Keratinocyte (primary cell): ENCODE results near the gene FOXI1. TPM values are rescaled to one million over a fixed set of nuclear protein-coding genes. Genes with fewer than 3 reads are reported as not detected.

Source experiments
- DNase-seq: peaks from one replicate; pipeline ENCODE4 v3.0.0-alpha.2; 2011; ENCODE audit warnings: low read depth, missing footprints, low spot score
- FAIRE-seq: peaks from 2 replicates; lab custom pipeline; 2011; peaks lifted over from hg19 to GRCh38; lab: Jason Lieb, UNC
- H2AFZ ChIP-seq: 2 replicates; pipeline ENCODE4 v1.6.0; 2012; ENCODE audit warnings: low read length, control low read depth, inconsistent platforms; ENCODE audit not compliant: control insufficient read depth
- H3K27ac ChIP-seq: 2 replicates; pipeline ENCODE4 v1.5.1; 2011; ENCODE audit warnings: low read length; ENCODE audit not compliant: control insufficient read depth, insufficient read depth
- H3K27me3 ChIP-seq: 3 replicates; pipeline ENCODE4 v1.6.0; 2011; ENCODE audit warnings: low read length; ENCODE audit not compliant: control insufficient read depth, insufficient read depth; ENCODE audit errors: extremely low read depth
- H3K36me3 ChIP-seq, 2 experiments: 2 replicates in 1 of 2; 3 replicates in 1 of 2; pipeline ENCODE4 v1.5.1; 2011; ENCODE audit warnings: low read length in 2 of 2, mild to moderate bottlenecking in 1 of 2; ENCODE audit not compliant: control insufficient read depth in 2 of 2, insufficient read depth in 2 of 2; ENCODE audit errors: extremely low read depth in 1 of 2
- H3K4me1 ChIP-seq: 3 replicates; pipeline ENCODE4 v1.5.1; 2011; ENCODE audit warnings: low read length; ENCODE audit not compliant: control insufficient read depth, insufficient read depth; ENCODE audit errors: extremely low read depth
- H3K4me2 ChIP-seq: 3 replicates; pipeline ENCODE4 v1.6.0; 2011; ENCODE audit warnings: low read depth, low read length; ENCODE audit not compliant: control insufficient read depth, insufficient read depth; ENCODE audit errors: extremely low read depth
- H3K4me3 ChIP-seq, 3 experiments: fragments of 200-600 bp in 1 of 3; sonication (generic) in 1 of 3; 2 replicates in 2 of 3; 3 replicates in 1 of 3; pipeline ENCODE4 v1.5.1; 2011 to 2016; ENCODE audit warnings: low read length in 3 of 3, mild to moderate bottlenecking in 3 of 3, control low read depth in 2 of 3, inconsistent platforms in 1 of 3, low read depth in 1 of 3, mixed read lengths in 1 of 3, mixed run types in 1 of 3, moderate library complexity in 1 of 3; ENCODE audit not compliant: control insufficient read depth in 2 of 3, insufficient read depth in 2 of 3; ENCODE audit errors: extremely low read depth in 1 of 3
- H3K79me2 ChIP-seq: 2 replicates; pipeline ENCODE4 v1.6.0; 2012; ENCODE audit warnings: low read length; ENCODE audit not compliant: control insufficient read depth, insufficient read depth
- H3K9ac ChIP-seq: 3 replicates; pipeline ENCODE4 v1.6.0; 2011; ENCODE audit warnings: low read length; ENCODE audit not compliant: control insufficient read depth, insufficient read depth; ENCODE audit errors: extremely low read depth
- H3K9me1 ChIP-seq: 3 replicates; pipeline ENCODE4 v1.6.0; 2011; ENCODE audit warnings: low read length; ENCODE audit not compliant: control insufficient read depth, insufficient read depth; ENCODE audit errors: extremely low read depth
- H3K9me3 ChIP-seq: 2 replicates; pipeline ENCODE4 v1.5.1; 2012; ENCODE audit warnings: low read depth, low read length; ENCODE audit not compliant: control insufficient read depth
- H4K20me1 ChIP-seq: 3 replicates; pipeline ENCODE4 v1.6.0; 2011; ENCODE audit warnings: low read length; ENCODE audit not compliant: control insufficient read depth, insufficient read depth; ENCODE audit errors: extremely low read depth
- CTCF ChIP-seq, 3 experiments: IDR thresholded peaks in 1 of 3; conservative IDR thresholded peaks in 1 of 3; optimal IDR thresholded peaks in 1 of 3; 2 replicates in 2 of 3; 3 replicates in 1 of 3; pipeline versions ENCODE3 to v1.5.1; 2011; ENCODE audit warnings: low read length in 3 of 3, mild to moderate bottlenecking in 3 of 3, moderate library complexity in 2 of 3, control low read depth in 1 of 3, inconsistent platforms in 1 of 3; ENCODE audit not compliant: insufficient read depth in 2 of 3; ENCODE audit errors: extremely low read depth in 1 of 3
- EZH2 ChIP-seq: IDR thresholded peaks from one replicate; pipeline ENCODE4 v1.6.1; 2012; ENCODE audit warnings: inconsistent platforms, mild to moderate bottlenecking, low read length, moderate library complexity
- dilution Hi-C: fragments of 300-500 bp; cut with MboI; formaldehyde crosslinking; loops from one replicate; pipeline ENCODE4 v1.7.0; 2020; ENCODE audit warnings: low sequenced_read_pairs; ENCODE audit not compliant: extremely low pct_ligation_motif_present
- polyA plus RNA-seq, 5 experiments: library from polyadenylated mRNA; depleted of rRNA in 3 of 5; stranded (reverse) in 3 of 5; stranded (forward) in 1 of 5; unstranded in 1 of 5; fragments of >200 nt; gene quantifications; 1 replicate in 1 of 5; 2 replicates in 3 of 5; 3 replicates in 1 of 5; pipeline versions ENCODE4 v1.2.1 to v1.2.3, GENCODE V29; 2011 to 2012; ENCODE audit warnings: missing spikeins in 2 of 5, low read depth in 1 of 5, low replicate concordance in 1 of 5

The FOXI1 gene
- polyA plus RNA-seq, 1 donor (not counting 4 experiments of a cell fraction or from before 2014, with no cell fraction given) = not detected

DNA sequence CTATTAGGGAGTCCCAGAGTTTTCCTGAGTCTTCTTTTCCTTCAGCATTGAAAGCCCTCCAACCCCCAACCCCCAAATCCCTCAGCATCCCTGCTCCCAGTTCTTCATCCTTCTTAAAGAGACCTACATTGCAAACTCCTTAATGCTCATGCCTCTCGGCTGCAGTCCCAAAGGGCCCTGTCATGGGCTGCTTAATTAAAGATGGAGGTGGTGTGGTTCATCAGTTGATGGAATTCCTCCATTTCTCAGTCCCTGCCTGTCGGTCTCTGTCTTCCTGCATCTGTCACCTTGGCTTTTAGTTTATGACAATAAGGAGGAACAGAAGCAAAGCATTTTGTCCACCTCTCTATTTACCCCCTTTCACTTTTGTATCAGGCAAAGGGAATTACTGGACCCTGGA, 2.0 kb downstream of the FOXI1 start:
- Histone ChIP-seq H3K79me2 (no peaks in the 10 kb centered on the region), H3K4me1 (no peaks in the 10 kb centered on the region), H3K9ac (no peak overlapping the region), H3K9me1 (no peaks in the 10 kb centered on the region), H3K9me3 (no peaks in the 10 kb centered on the region), H3K27ac (no peak overlapping the region), H3K36me3 (no peaks in the 10 kb centered on the region), H4K20me1 (no peaks in the 10 kb centered on the region), H3K4me2 (no peak overlapping the region), H2AFZ (no peak overlapping the region), H3K4me3 (no peak overlapping the region), H3K27me3 (no peaks in the 10 kb centered on the region)
- no peak for TF ChIP-seq CTCF (optimal IDR thresholded peaks at IDR 0.05 in 1 of 3, IDR thresholded peaks at IDR 0.05 in 1 of 3, conservative IDR thresholded peaks at IDR 0.05 in 1 of 3; ENCODE audit: extremely low read depth in 1 of 3, insufficient read depth in 2 of 3, low read length in 3 of 3)
- no peak for TF ChIP-seq EZH2
- dilution Hi-C loops = no loop called here
- DNase-seq = no peak
- no peak for FAIRE-seq

- H3K9ac ChIP-seq = no peak overlapping the region
- no peaks in the 10 kb centered on the region for H3K27me3 ChIP-seq
- H3K27ac ChIP-seq = no peak overlapping the region
- H3K4me2 ChIP-seq = no peak overlapping the region
- H3K79me2 ChIP-seq = no peaks in the 10 kb centered on the region
- no peak overlapping the region for H3K4me3 ChIP-seq
- no peak for TF ChIP-seq CTCF (optimal IDR thresholded peaks at IDR 0.05 in 1 of 3, IDR thresholded peaks at IDR 0.05 in 1 of 3, conservative IDR thresholded peaks at IDR 0.05 in 1 of 3; ENCODE audit: extremely low read depth in 1 of 3, insufficient read depth in 2 of 3, low read length in 3 of 3)
- no peak for TF ChIP-seq EZH2
- dilution Hi-C loops = no loop called here
- DNase-seq (no peak), FAIRE-seq (no peak)
- no peaks in the 10 kb centered on the region for H3K9me3 ChIP-seq
- no peaks in the 10 kb centered on the region for H4K20me1 ChIP-seq
- H3K36me3 ChIP-seq = no peaks in the 10 kb centered on the region
- H3K4me1 ChIP-seq = no peaks in the 10 kb centered on the region
- H3K9me1 ChIP-seq = no peaks in the 10 kb centered on the region
- H2AFZ ChIP-seq = no peak overlapping the region
Observed at GRCh38 chr5:170108266-170108785, 2.6 kb downstream of the FOXI1 start.
